ENCODE results near the gene TAS1R3. TPM values are rescaled to one million over a fixed set of nuclear protein-coding genes. Genes with fewer than 3 reads are reported as not detected.

Gene TAS1R3
- total RNA-seq, 1 experiment from 2014 or later = 0.22 TPM

GRCh38 chr1:1283821-1284220, 47.3 kb upstream of the TAS1R3 start (continued):
- TF ChIP-seq MAX (CRISPR knock-in tag; IDR thresholded peaks at IDR 0.05) = no peak
- no peak for TF ChIP-seq ATF2 (CRISPR knock-in tag; IDR thresholded peaks at IDR 0.05; ENCODE audit: borderline replicate concordance, low read depth)
- TF ChIP-seq TEAD1 (CRISPR knock-in tag; IDR thresholded peaks at IDR 0.05) = no peak
- no peak for TF ChIP-seq HMGA2 (CRISPR knock-in tag; IDR thresholded peaks at IDR 0.05)
- no peak for TF ChIP-seq IRF1 (CRISPR knock-in tag; IDR thresholded peaks at IDR 0.05)
- TF ChIP-seq NFE2L1 (CRISPR knock-in tag; IDR thresholded peaks at IDR 0.05) = no peak

GRCh38 chr1:1284221-1285101, 46.6 kb upstream of the TAS1R3 start:
- Mint-ChIP-seq H3K36me3 (no peaks in the 10 kb centered on the region), H3K27ac (no peak overlapping the region), H3K4me1 (no peaks in the 10 kb centered on the region), H3K9me3 (no peaks in the 10 kb centered on the region), H3K27me3 (ENCODE audit: low read depth) (no peaks in the 10 kb centered on the region), H3K4me3 (no peak overlapping the region)
- ChIA-PET CTCF (interaction anchor here (1.4 to 2.1 kb wide), 3 partner anchors 8 to 16 kb away, joined by 5 to 15 read pairs (median 8); partner anchors contain the start of gene UBE2J2), POLR2A (no interaction called here)
- DNase-seq (ENCODE audit: low spot score) (no peak), ATAC-seq (peak; percentile 13; the same call in 1 of the 2 replicates)
- no peak for TF ChIP-seq HMGXB4 (CRISPR knock-in tag; IDR thresholded peaks at IDR 0.05)
- no peak for TF ChIP-seq HMGA2 (CRISPR knock-in tag; IDR thresholded peaks at IDR 0.05)
- TF ChIP-seq ATF6 (CRISPR knock-in tag; IDR thresholded peaks at IDR 0.05) = no peak
- no peak for TF ChIP-seq NR1H2 (CRISPR knock-in tag; IDR thresholded peaks at IDR 0.05)
- TF ChIP-seq CDX4 (CRISPR knock-in tag; IDR thresholded peaks at IDR 0.05; ENCODE audit: borderline replicate concordance) = no peak
- no peak for TF ChIP-seq JAZF1 (CRISPR knock-in tag; IDR thresholded peaks at IDR 0.05)
- no peak for TF ChIP-seq ZNF512 (CRISPR knock-in tag; IDR thresholded peaks at IDR 0.05; ENCODE audit: borderline replicate concordance)
- TF ChIP-seq FOXJ3 (CRISPR knock-in tag; IDR thresholded peaks at IDR 0.05; ENCODE audit: borderline replicate concordance) = no peak
- TF ChIP-seq ERG (CRISPR knock-in tag; IDR thresholded peaks at IDR 0.05) = no peak
- TF ChIP-seq MLX (CRISPR knock-in tag; IDR thresholded peaks at IDR 0.05) = no peak

Data from WTC11 (cell line).